Renal cortex interstitium (tissue), 11 donors: ENCODE results near the gene OPCML. TPM values are rescaled to one million over a fixed set of nuclear protein-coding genes. Genes with fewer than 3 reads are reported as not detected.

ENCODE experiments used
- DNase-seq, 11 donors: peaks; one replicate each; pipeline ENCODE4 v3.0.0-alpha.2; 2013; ENCODE audit warnings: low read depth in 9 of 11, low spot score in 4 of 11; ENCODE audit errors: extremely low read depth in 1 of 11
- polyA plus RNA-seq, 3 donors: library from polyadenylated mRNA; unstranded; fragments of 120-200 nt; gene quantifications; one replicate each; pipeline ENCODE4 v1.2.1, GENCODE V29; 2013; ENCODE audit not compliant: insufficient read length in 3 of 3

The OPCML gene
- polyA plus RNA-seq, 3 donors = 13.2 to 15.8 (median 15.2) TPM

DNA sequence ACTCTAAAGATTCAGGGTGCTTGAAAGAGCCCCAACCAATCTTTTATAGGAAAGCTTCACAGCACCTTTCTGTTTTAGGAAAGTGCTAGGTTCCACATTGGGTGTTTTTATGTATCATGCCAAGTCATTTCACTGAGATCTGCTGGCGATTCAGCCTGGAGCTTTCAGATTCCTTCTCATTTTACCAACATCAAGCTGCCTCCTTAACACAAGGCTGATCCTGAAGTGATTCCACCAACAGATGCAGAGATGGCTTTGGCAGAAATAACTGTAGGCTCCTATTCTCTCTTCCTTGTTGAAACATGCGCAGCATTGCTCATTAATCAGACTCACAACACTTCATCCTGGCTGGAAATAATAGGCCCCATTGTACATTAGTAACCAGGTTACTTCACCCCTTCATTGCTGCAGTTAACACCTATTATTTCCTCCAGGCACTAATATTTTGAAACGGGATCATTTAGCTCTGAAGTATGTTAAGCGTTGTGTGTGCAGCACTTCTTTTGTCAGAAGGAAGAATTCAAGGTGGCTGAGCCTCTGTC lies 89.0 kb downstream of the OPCML start:
- no peak for DNase-seq

- DNase-seq = no peak
Measured at GRCh38 chr11:133441964-133442660, 90.2 kb downstream of the OPCML start.

DNA sequence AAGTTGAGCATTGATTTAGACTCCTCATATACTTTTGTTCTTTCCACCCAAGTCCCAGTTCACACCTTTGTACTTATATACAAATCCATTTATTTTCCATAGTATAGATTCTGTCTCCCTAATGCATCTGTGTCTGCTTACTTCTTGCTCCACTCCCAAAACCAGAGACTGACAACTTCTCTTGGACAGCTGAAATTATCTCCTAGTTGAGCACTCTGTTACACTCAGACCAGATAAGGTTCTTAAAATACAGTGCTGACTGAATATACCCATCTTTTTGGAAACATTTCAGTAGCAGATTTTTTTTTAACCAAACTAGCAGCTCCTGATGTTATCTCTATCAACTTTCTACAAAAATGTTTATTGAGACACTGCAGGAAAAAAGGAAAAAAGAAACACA lies 106.3 kb downstream of the OPCML start:
- DNase-seq = no peak

DNA sequence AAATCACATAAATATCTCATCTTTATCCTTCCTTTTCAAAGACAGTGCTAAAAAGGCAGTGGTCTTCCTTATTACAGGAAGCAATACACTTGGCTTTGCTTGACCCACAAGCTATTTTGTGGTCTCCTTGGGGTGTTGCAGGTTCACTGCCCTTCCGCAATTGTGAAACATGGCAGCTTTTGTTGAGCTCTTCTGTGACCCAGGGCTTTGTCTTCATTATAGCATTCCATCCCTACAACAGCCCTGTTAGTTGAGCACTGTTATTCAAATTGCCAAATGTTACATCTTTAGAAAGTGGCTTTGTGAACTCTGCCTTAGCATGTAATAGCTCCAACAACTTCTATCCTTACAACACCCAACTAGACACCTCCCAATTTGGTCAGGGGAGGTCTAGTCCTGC lies 107.1 kb downstream of the OPCML start:
- DNase-seq = no peak

DNA sequence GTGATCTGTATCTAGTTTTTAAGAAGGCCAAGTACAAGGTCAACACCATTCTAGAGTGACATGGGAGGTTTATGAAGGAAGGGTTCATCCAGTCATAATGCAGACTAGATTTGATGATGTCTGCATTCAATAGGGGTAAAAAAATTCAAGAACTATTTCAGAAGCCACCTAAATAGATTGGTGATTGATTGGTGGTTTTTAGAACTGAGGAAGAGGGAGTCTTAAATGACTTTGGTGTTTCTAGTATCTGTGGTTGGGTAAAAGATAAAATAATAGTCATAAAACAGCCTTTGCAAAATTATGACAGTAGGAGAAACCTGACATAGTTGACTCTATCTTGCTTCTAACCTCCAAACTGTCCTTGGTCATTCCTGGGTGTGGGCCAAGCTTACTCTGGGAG lies 114.1 kb downstream of the OPCML start:
- DNase-seq = no peak

GRCh38 chr11:133414506-133414905 lies 117.8 kb downstream of the OPCML start:
- DNase-seq = no peak

- DNase-seq = no peak
Measured at GRCh38 chr11:133413703-133414102, 118.6 kb downstream of the OPCML start.

GRCh38 chr11:133409799-133410198 lies 122.5 kb downstream of the OPCML start:
- DNase-seq = no peak

GRCh38 chr11:133408936-133409335 lies 123.4 kb downstream of the OPCML start:
- DNase-seq = no peak

GRCh38 chr11:133408402-133408801 lies 123.9 kb downstream of the OPCML start:
- no peak for DNase-seq

DNA sequence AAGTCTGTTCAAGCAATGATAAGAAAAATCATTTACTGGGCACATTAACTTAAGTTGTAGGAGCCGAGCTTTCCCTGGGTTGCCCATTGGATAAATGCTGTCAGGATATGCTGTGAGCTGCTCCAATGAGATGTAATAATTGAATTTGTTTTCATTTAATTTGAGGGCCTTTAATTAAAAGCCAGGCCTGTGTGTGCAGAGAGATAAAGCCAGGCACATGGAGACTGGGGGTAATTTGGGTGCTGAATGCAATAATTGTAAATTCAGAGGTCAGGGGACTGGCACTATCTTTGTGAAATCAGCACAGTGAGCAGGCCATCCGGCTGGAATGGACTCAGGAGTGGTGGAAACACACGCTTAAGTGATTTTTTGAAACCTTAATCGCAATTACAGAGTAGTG lies 125.8 kb downstream of the OPCML start:
- DNase-seq = no peak

DNA sequence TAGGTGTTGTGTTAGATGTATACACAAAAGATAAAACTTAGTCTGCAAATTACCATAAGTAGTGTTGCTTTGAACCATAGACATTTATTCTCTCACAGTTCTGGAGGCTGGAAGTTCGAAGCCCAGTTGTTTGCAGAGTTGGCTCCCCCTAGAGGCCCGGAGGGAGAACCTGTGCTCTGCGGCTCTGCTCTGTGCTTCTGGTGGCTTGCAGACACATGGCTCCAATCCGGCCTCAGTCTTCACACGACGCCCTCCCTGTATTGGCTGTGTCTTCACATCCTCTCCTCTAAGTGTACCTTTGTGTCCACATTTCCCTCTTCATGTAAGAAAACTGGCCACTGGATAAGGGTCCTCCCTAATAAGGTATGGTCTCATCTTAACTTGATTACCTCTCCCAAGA lies 128.4 kb downstream of the OPCML start:
- no peak for DNase-seq

GRCh38 chr11:133402551-133402950 lies 129.8 kb downstream of the OPCML start:
- no peak for DNase-seq

GRCh38 chr11:133399855-133400625 lies 132.3 kb downstream of the OPCML start:
- no peak for DNase-seq

GRCh38 chr11:133399294-133399693 lies 133.0 kb downstream of the OPCML start:
- no peak for DNase-seq

- no peak for DNase-seq
Measured at GRCh38 chr11:133390803-133391202, 141.5 kb downstream of the OPCML start.

- no peak for DNase-seq
Measured at GRCh38 chr11:133388975-133389568, 143.2 kb downstream of the OPCML start.

GRCh38 chr11:133388260-133388659 lies 144.0 kb downstream of the OPCML start:
- no peak for DNase-seq

- DNase-seq = no peak
Measured at GRCh38 chr11:133386852-133387251, 145.4 kb downstream of the OPCML start.

- DNase-seq = peak in 4 of 11 donors; percentile 15 to 50 (median 31)
Measured at GRCh38 chr11:133386262-133386661, 146.0 kb downstream of the OPCML start.
